Measurements from ENCODE around the gene RPL15. TPM values are rescaled to one million over a fixed set of nuclear protein-coding genes. Genes with fewer than 3 reads are reported as not detected.

RPL15 gene
- total RNA-seq, 1 donor from 2014 or later: 5,928 TPM

GRCh38 chr3:23944007-23944783 lies 27.3 kb downstream of the RPL15 start:
- peaks cover 3% of the 10 kb centered on the region for H3K36me3 Mint-ChIP-seq
- H3K9ac ChIP-seq: peak overlapping the region; percentile 76
- H3F3A ChIP-seq (ENCODE audit: low read depth): peaks cover 34% of the 10 kb centered on the region

GRCh38 chr3:23944861-23945662 lies 28.1 kb downstream of the RPL15 start, which contains the start of gene NR1D2:
NR1D2 (plus strand) TSS chr3:23945286; CDS start chr3:23945579, 293 bp downstream.
- peaks cover 22% of the 10 kb centered on the region for H3K4me1 ChIP-seq

More at GRCh38 chr3:23944007-23944783, 27.3 kb downstream of the RPL15 start:
- Mint-ChIP-seq H3K4me1 (peaks cover 24% of the 10 kb centered on the region), H3K27ac (peak overlapping the region; percentile 95), H3K9me3 (peaks cover 1% of the 10 kb centered on the region), H3K4me3 (peak overlapping the region; percentile 90), H3K27me3 (ENCODE audit: insufficient read depth, low read depth) (peaks cover 12% of the 10 kb centered on the region)
- H3K27ac ChIP-seq: peak overlapping the region; percentile 100
- H3K9me3 ChIP-seq (ENCODE audit: low read depth): no peaks in the 10 kb centered on the region
- DNase-seq (ENCODE audit: low spot score): no peak
- TF ChIP-seq EZH2 (IDR thresholded peaks at IDR 0.05) (no peak), CTCF (IDR thresholded peaks at IDR 0.05) (no peak)
- no peaks in the 10 kb centered on the region for H3K36me3 ChIP-seq
- H3K4me1 ChIP-seq: peaks cover 22% of the 10 kb centered on the region
- peak overlapping the region; percentile 21 for H2AFZ ChIP-seq (replicated peaks)
- H4K20me1 ChIP-seq (ENCODE audit: low read depth): no peaks in the 10 kb centered on the region
- peak overlapping the region; percentile 98 for H3K4me2 ChIP-seq
- peak overlapping the region; percentile 77 for H3K4me3 ChIP-seq
- H3K27me3 ChIP-seq: no peaks in the 10 kb centered on the region
- peaks cover 30% of the 10 kb centered on the region for H3K79me2 ChIP-seq (ENCODE audit: low read depth)

GRCh38 chr3:23945663-23945912 lies 28.7 kb downstream of the RPL15 start:
- peak overlapping the region; percentile 90 for H3K9ac ChIP-seq
- H3K79me2 ChIP-seq (ENCODE audit: low read depth): peaks cover 44% of the 10 kb centered on the region
- no peak for DNase-seq (ENCODE audit: low spot score)
- peaks cover 34% of the 10 kb centered on the region for H3F3A ChIP-seq (ENCODE audit: low read depth)
- TF ChIP-seq EZH2phosphoT487 (IDR thresholded peaks at IDR 0.05) (no peak), EZH2 (IDR thresholded peaks at IDR 0.05) (no peak), CTCF (IDR thresholded peaks at IDR 0.05) (no peak)
- H3K9me3 Mint-ChIP-seq: peaks cover 1% of the 10 kb centered on the region
- peaks cover 12% of the 10 kb centered on the region for H3K27me3 Mint-ChIP-seq (ENCODE audit: insufficient read depth, low read depth)
- no peak overlapping the region for H3K27ac Mint-ChIP-seq
- H3K36me3 Mint-ChIP-seq: peaks cover 5% of the 10 kb centered on the region
- peaks cover 6% of the 10 kb centered on the region for H4K20me1 ChIP-seq (ENCODE audit: low read depth)
- peak overlapping the region; percentile 72 for H3K4me2 ChIP-seq
- peaks cover 24% of the 10 kb centered on the region for H3K4me1 Mint-ChIP-seq
- no peaks in the 10 kb centered on the region for H3K27me3 ChIP-seq
- no peak overlapping the region for H2AFZ ChIP-seq (replicated peaks)
- H3K4me3 Mint-ChIP-seq: peak overlapping the region; percentile 69
- H3K4me1 ChIP-seq: peaks cover 22% of the 10 kb centered on the region
- peak overlapping the region; percentile 100 for H3K27ac ChIP-seq
- H3K9me3 ChIP-seq (ENCODE audit: low read depth): no peaks in the 10 kb centered on the region
- H3K4me3 ChIP-seq: peak overlapping the region; percentile 77
- H3K36me3 ChIP-seq: no peaks in the 10 kb centered on the region

More at GRCh38 chr3:23944861-23945662, 28.1 kb downstream of the RPL15 start, which contains the start of gene NR1D2:
- Mint-ChIP-seq H3K9me3 (peaks cover 1% of the 10 kb centered on the region), H3K36me3 (peaks cover 5% of the 10 kb centered on the region), H3K4me1 (peaks cover 24% of the 10 kb centered on the region), H3K4me3 (peak within 1 kb of the TSS; percentile 96), H3K27ac (peak within 1 kb of the TSS; percentile 95), H3K27me3 (ENCODE audit: insufficient read depth, low read depth) (peaks cover 12% of the 10 kb centered on the region)
- Histone ChIP-seq H3K79me2 (ENCODE audit: low read depth) (peaks cover 39% of the 10 kb centered on the region), H4K20me1 (ENCODE audit: low read depth) (peaks cover 2% of the 10 kb centered on the region), H3K9ac (peak within 1 kb of the TSS; percentile 90), H3K27ac (peak within 1 kb of the TSS; percentile 100), H3F3A (ENCODE audit: low read depth) (peaks cover 34% of the 10 kb centered on the region), H3K36me3 (no peaks in the 10 kb centered on the region), H3K4me2 (peak within 1 kb of the TSS; percentile 98), H2AFZ (replicated peaks) (peak within 1 kb of the TSS; percentile 23), H3K4me3 (peak within 1 kb of the TSS; percentile 77), H3K27me3 (no peaks in the 10 kb centered on the region), H3K9me3 (ENCODE audit: low read depth) (no peaks in the 10 kb centered on the region)
- DNase-seq (ENCODE audit: low spot score): peak; percentile 96
- TF ChIP-seq CTCF (IDR thresholded peaks at IDR 0.05) (no peak), EZH2phosphoT487 (IDR thresholded peaks at IDR 0.05) (no peak), EZH2 (IDR thresholded peaks at IDR 0.05) (no peak)
